Measurements from ENCODE around the gene GALNT2. TPM values are rescaled to one million over a fixed set of nuclear protein-coding genes. Genes with fewer than 3 reads are reported as not detected.
A peak's percentile ranks its signal among the peaks of the same experiment; 100 is the strongest.

GALNT2 gene
- total and polyA plus RNA-seq, 9 of the 15 experiments (the other 6 are each of a cell fraction or from before 2014, with no cell fraction given): 1.6 to 106 (median 51.9) TPM

- TF ChIP-seq PATZ1 (CRISPR knock-in tag; IDR thresholded peaks at IDR 0.05; ENCODE audit: borderline replicate concordance) (no peak), C11orf30 (IDR thresholded peaks at IDR 0.05; ENCODE audit: low read depth) (peak; percentile 49), SPI1 (IDR thresholded peaks at IDR 0.05; ENCODE audit: borderline replicate concordance, low read depth, low read length) (peak; percentile 57; the same call in 1 of the 2 replicates), RCOR1 (IDR thresholded peaks at IDR 0.05; ENCODE audit: borderline replicate concordance in 1 of 2, low read depth in 2 of 2, low read length in 2 of 2) (peak in 1 of 2 experiments; percentile 15; a peak in 1 of 4 replicates)
- TF ChIP-seq, protein P1, sequence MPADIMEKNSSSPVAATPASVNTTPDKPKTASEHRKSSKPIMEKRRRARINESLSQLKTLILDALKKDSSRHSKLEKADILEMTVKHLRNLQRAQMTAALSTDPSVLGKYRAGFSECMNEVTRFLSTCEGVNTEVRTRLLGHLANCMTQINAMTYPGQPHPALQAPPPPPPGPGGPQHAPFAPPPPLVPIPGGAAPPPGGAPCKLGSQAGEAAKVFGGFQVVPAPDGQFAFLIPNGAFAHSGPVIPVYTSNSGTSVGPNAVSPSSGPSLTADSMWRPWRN (IDR thresholded peaks at IDR 0.05; ENCODE audit: low read depth): no peak
Measured at GRCh38 chr1:230128569-230129285, 61.7 kb downstream of the GALNT2 start (continued).

GRCh38 chr1:230129341-230129740 is 62.3 kb downstream of the GALNT2 start:
- in situ Hi-C loops (cut with MboI) (no loop called here), intact Hi-C loops (cut with micrococcal nuclease) (no loop called here)
- Histone ChIP-seq H3K79me2 (ENCODE audit: control insufficient read depth, insufficient read depth, low read length) (peaks cover 91% of the 10 kb centered on the region), H2AFZ (ENCODE audit: low read depth, low read length) (no peak overlapping the region), H3K27ac (ENCODE audit: extremely low read depth, low read depth, low read length) (no peak overlapping the region), H3K9me1 (ENCODE audit: control insufficient read depth, insufficient read depth, low read length) (peaks cover 5% of the 10 kb centered on the region), H3K36me3 (ENCODE audit: control insufficient read depth, insufficient read depth, low read length) (peaks cover 20% of the 10 kb centered on the region; the same call in 2 of the 3 replicates), H3K27me3 (ENCODE audit: control insufficient read depth in 2 of 2, insufficient read depth in 2 of 2, low read length in 2 of 2) (no peaks in the 10 kb centered on the region), H3K9ac (ENCODE audit: insufficient read depth in 1 of 2, low read depth in 2 of 2, low read length in 2 of 2) (no peak overlapping the region; a peak in 1 of 4 replicates), H4K20me1 (replicated peaks; ENCODE audit: control insufficient read depth, insufficient read depth, low read length) (no peaks in the 10 kb centered on the region), H3K4me1 (replicated peaks in 1 of 2; ENCODE audit: control insufficient read depth in 2 of 2, insufficient read depth in 2 of 2, low read length in 2 of 2) (peaks cover 58% of the 10 kb centered on the region in 2 experiments), H3K4me3 (no peak overlapping the region), H3K4me2 (ENCODE audit: insufficient read depth, low read length) (no peak overlapping the region), H3K9me3 (replicated peaks; ENCODE audit: control insufficient read depth, insufficient read depth, low read depth, low read length) (no peaks in the 10 kb centered on the region)
- CTCF ChIA-PET (ENCODE audit: low intra/inter-chr PET ratio): no interaction called here
- FAIRE-seq: no peak
- BruUV-seq (replicated peaks): no TSS peak
- 85% methylated on average over 4 of the region's 4 CpGs for WGBS (ENCODE audit: insufficient coverage, low coverage, missing lambda C conversion rate)
- ATAC-seq: no peak
- POLR2A ChIA-PET: interaction anchor here (0.6 to 4.4 kb wide), 5 partner anchors 11 to 26 kb away, joined by 3 to 20 read pairs (median 4); no protein-coding TSS in a partner anchor
- DNase-seq (ENCODE audit: extremely low read depth in 1 of 4, low spot score in 3 of 4): no peak
- TF ChIP-seq GTF3C2 (IDR thresholded peaks at IDR 0.05; ENCODE audit: borderline replicate concordance, extremely low read depth, insufficient read length) (no peak), U2AF1 (optimal IDR thresholded peaks at IDR 0.05; ENCODE audit: low read depth, low read length) (no peak), BCOR (IDR thresholded peaks at IDR 0.05) (peak; percentile 43; the same call in 1 of the 2 replicates), CXXC5 (CRISPR knock-in tag; IDR thresholded peaks at IDR 0.05) (0 out of 2 replicates have a peak, but pooled peaks have one; percentile 1), KDM1A (IDR thresholded peaks at IDR 0.05) (0 out of 4 replicates have a peak, but pooled peaks of 1 of the 2 experiments have one; percentile 12), SMARCA4 (IDR thresholded peaks at IDR 0.05) (no peak)
- TF ChIP-seq, protein P2, sequence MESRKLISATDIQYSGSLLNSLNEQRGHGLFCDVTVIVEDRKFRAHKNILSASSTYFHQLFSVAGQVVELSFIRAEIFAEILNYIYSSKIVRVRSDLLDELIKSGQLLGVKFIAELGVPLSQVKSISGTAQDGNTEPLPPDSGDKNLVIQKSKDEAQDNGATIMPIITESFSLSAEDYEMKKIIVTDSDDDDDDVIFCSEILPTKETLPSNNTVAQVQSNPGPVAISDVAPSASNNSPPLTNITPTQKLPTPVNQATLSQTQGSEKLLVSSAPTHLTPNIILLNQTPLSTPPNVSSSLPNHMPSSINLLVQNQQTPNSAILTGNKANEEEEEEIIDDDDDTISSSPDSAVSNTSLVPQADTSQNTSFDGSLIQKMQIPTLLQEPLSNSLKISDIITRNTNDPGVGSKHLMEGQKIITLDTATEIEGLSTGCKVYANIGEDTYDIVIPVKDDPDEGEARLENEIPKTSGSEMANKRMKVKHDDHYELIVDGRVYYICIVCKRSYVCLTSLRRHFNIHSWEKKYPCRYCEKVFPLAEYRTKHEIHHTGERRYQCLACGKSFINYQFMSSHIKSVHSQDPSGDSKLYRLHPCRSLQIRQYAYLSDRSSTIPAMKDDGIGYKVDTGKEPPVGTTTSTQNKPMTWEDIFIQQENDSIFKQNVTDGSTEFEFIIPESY (CRISPR knock-in tag; IDR thresholded peaks at IDR 0.05): no peak

Data from K562 (cell line).